ENCODE data around the gene WFIKKN2. TPM values are rescaled to one million over a fixed set of nuclear protein-coding genes. Genes with fewer than 3 reads are reported as not detected.

The WFIKKN2 gene
- total RNA-seq, 1 donor from 2014 or later = not detected

DNA sequence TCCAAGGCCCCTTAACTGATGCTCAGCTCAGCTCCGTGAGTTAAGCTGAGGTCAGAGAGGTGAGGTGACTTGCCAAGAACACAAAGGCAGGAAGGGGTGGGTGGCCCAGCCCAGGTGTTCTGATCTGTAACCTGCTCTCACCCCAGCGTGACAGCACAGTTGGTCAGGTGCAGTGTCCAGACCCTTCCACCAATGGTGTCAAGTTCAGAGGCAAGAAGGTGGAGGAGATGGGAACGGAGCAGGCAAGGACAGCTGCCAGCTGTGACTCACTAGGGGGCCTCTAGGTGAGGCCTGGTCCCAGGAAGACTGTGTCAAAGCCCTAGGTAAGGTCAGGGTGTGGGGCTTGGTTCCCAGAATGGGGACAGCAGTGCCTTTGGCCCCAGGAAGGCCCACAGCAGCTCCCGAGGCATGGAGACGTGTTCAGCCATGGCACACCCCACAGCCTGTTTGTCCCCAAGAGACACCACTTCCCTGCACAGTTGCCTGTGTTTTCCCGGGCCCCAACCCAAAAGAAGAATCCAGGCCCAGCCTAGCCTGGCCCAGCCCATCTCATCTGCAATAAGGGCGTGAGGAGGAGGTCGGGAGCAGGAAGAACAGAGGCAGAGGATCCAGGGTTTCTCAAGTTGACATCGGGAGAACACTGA lies 7.2 kb downstream of the WFIKKN2 start:
- no peaks in the 10 kb centered on the region for H3K27me3 ChIP-seq
- H3K4me3 ChIP-seq = no peak overlapping the region
- no peaks in the 10 kb centered on the region for H3K9me3 ChIP-seq
- intact Hi-C loops (cut with DNase I) = no loop called here
- TF ChIP-seq, protein P1, sequence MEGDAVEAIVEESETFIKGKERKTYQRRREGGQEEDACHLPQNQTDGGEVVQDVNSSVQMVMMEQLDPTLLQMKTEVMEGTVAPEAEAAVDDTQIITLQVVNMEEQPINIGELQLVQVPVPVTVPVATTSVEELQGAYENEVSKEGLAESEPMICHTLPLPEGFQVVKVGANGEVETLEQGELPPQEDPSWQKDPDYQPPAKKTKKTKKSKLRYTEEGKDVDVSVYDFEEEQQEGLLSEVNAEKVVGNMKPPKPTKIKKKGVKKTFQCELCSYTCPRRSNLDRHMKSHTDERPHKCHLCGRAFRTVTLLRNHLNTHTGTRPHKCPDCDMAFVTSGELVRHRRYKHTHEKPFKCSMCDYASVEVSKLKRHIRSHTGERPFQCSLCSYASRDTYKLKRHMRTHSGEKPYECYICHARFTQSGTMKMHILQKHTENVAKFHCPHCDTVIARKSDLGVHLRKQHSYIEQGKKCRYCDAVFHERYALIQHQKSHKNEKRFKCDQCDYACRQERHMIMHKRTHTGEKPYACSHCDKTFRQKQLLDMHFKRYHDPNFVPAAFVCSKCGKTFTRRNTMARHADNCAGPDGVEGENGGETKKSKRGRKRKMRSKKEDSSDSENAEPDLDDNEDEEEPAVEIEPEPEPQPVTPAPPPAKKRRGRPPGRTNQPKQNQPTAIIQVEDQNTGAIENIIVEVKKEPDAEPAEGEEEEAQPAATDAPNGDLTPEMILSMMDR (IDR thresholded peaks at IDR 0.05) = no peak
- peak in 1 of 2 donors; percentile 58 for DNase-seq (ENCODE audit: low spot score in 2 of 2)
- no peaks in the 10 kb centered on the region for H3K36me3 ChIP-seq
- H3K27ac ChIP-seq = no peak overlapping the region
- H3K4me1 ChIP-seq = no peaks in the 10 kb centered on the region

DNA sequence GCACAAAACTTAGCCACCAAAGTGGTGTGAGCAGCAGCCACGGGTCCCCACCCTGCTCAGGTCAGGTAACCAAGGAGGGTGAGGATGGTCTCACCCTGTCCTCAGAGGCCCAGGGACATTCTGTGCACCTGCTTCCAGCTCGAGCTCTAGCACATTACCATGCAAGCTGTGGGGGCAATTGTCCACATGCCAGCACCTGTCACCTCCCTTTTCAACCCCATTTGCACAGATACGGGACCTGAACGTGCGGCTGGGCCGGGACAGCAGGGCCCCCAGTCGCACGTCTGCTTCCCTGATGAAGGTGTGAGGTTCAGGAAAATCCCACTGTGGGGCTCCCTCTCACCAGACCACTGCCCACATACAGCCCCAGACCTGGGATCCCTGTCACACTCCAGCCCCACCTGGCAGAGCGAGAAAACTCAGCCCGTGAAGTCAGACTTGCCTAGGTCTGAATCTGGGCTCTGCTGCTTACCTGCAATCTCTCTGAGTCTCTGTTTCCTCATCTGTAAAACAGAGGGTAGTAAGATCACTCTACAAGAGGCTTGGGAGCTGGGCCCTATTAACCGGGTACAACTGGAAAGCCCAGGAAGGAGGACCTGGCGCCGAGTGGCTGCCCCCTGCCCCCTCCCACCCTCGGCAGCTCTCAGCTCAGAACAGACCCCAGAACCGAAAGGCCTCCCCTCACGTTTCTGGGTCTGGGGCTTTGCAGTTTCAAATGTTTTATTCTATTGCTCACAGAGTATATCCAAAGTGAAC lies 7.9 kb downstream of the WFIKKN2 start:
- no peak overlapping the region for H3K27ac ChIP-seq
- TF ChIP-seq, protein P1 (IDR thresholded peaks at IDR 0.05) = no peak
- no peaks in the 10 kb centered on the region for H3K9me3 ChIP-seq
- intact Hi-C loops (cut with DNase I) = no loop called here
- no peak overlapping the region for H3K4me3 ChIP-seq
- peak in 1 of 2 donors; percentile 45 for DNase-seq (ENCODE audit: low spot score in 2 of 2)
- H3K4me1 ChIP-seq = no peaks in the 10 kb centered on the region
- no peaks in the 10 kb centered on the region for H3K27me3 ChIP-seq
- H3K36me3 ChIP-seq = no peaks in the 10 kb centered on the region

DNA sequence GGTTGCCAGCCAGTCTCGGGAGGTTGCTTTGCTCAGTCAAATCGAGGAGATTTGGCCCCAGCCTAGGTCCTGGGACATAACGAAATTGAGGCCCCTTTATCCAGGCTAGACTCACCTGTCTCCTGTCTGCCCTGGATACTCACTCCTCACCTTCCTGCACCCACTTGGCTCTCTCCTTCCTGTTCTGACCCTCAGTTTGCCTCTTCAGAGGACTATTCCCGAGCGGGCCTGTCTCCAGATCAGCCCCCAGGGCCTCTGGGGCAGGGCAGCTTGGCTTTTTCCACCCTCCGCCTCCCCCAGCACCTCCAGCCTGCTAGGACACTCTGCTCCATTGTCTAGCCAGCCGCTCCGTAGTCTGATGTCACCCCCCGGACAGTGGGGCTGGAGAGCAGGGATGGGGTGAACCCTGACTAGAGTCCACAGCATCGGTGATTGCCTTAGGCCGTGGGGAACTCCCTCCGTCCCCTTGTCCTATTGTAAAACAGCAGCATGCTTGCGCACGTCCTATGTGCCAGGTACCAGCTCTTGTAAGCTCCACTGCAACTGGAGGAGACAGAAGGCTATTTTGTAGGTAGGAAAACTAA lies 8.8 kb downstream of the WFIKKN2 start:
- Histone ChIP-seq H3K27ac (no peak overlapping the region), H3K36me3 (no peaks in the 10 kb centered on the region), H3K4me1 (no peaks in the 10 kb centered on the region), H3K27me3 (no peaks in the 10 kb centered on the region), H3K4me3 (no peak overlapping the region), H3K9me3 (no peaks in the 10 kb centered on the region)
- TF ChIP-seq, protein P1 (IDR thresholded peaks at IDR 0.05) = no peak
- intact Hi-C loops (cut with DNase I) = no loop called here
- DNase-seq (ENCODE audit: low spot score in 2 of 2) = peak in 1 of 2 donors; percentile 30

DNA sequence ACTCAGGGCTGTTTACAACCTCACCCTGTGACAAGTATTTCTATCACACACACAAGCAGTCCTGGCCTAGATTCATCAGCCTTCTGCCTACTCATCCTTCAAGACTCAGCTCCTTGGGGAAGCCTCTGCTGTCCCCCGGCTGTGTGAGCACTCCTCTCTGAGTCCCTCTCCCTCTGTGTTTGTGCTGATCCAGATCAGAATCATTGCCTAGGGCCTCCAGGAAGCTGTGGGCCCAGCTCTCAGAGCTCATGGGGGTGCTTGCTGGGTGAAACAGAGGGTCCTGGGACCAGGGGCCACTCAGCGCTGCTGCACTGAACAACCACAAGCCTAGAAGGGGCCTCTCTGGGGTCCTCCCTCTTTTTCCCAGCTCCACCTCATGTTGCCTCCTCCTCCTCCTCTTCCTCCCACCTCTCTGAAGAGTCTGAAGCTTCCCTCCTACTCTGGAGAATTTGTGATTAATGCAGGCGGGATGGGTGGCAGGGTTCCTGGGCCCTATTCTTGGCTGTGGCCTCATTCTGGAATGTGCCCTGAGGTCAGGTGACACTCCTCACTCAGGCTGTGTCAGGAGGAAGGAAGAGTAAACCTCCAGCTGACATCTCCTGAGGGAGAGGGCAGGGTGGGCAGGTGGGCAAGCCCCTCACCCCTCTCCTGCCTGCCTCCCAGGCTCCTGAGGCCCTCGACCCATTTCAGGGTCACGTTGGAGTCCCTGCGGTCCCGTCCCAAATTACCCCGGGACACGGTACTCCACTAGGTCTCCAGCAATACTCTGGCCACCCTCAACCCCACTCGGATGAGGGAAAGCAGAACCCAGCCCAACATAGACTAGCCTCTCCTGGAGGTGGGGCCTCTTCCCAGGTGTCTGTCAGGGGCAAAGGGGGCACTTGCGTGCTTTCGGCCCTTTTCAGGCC lies 10.1 kb downstream of the WFIKKN2 start:
- Histone ChIP-seq H3K9me3 (no peaks in the 10 kb centered on the region), H3K4me3 (no peak overlapping the region), H3K4me1 (no peaks in the 10 kb centered on the region), H3K27me3 (no peaks in the 10 kb centered on the region), H3K36me3 (no peaks in the 10 kb centered on the region), H3K27ac (no peak overlapping the region)
- TF ChIP-seq, protein P1 (IDR thresholded peaks at IDR 0.05) = no peak
- DNase-seq (ENCODE audit: low spot score in 2 of 2) = no peak
- intact Hi-C loops (cut with DNase I) = no loop called here

DNA sequence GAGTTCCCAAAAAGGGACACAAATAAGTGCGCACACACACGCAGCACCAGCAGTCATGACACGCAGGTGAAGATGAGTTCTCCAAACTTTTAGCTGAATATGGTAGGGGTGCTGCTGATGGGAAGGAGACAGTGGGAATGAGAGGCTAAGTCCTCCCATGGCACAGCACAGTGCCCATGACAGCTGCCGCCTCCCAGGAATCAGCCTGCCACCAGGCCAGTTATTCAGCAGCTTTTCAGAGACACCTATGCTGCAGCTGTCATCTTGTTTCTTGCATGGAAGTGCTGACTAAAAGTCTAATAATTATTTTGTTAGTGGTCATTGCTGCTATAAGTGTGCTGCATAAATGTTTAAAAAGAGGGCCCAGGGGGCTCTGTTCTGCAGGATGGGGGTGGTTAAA lies 12.2 kb downstream of the WFIKKN2 start:
- DNase-seq (ENCODE audit: low spot score in 2 of 2) = no peak
- H3K9me3 ChIP-seq = no peaks in the 10 kb centered on the region
- TF ChIP-seq, protein P1 (IDR thresholded peaks at IDR 0.05) = no peak
- intact Hi-C loops (cut with DNase I) = no loop called here
- H3K4me1 ChIP-seq = no peaks in the 10 kb centered on the region
- H3K4me3 ChIP-seq = no peak overlapping the region
- no peak overlapping the region for H3K27ac ChIP-seq
- no peaks in the 10 kb centered on the region for H3K36me3 ChIP-seq
- H3K27me3 ChIP-seq = no peaks in the 10 kb centered on the region

All from ascending aorta (tissue), 2 donors.